Fibroblast of skin of back (primary cell): ENCODE measurements around the gene SPEF2.

ENCODE experiments used
- DNase-seq: peaks from one replicate; pipeline ENCODE4 v3.0.0-alpha.2; 2013

Gene SPEF2

DNA sequence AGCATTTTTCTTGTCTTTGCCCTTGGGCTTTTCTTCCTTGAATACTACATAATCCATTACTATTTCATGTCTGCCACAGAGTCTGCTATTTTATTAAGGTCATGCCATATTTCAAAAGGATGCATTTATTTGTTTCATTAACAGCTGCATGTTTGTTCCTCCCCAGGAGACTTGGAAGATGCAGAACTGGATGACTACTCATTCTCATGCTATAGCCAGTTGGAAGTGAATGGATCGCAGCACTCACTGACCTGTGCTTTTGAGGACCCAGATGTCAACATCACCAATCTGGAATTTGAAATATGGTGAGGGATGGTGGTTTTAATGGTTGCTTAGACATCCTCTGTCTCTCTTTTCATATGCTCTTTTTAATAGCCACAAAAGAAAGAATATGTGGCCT, 243.0 kb downstream of the SPEF2 start:
- DNase-seq: peak; percentile 76

DNA sequence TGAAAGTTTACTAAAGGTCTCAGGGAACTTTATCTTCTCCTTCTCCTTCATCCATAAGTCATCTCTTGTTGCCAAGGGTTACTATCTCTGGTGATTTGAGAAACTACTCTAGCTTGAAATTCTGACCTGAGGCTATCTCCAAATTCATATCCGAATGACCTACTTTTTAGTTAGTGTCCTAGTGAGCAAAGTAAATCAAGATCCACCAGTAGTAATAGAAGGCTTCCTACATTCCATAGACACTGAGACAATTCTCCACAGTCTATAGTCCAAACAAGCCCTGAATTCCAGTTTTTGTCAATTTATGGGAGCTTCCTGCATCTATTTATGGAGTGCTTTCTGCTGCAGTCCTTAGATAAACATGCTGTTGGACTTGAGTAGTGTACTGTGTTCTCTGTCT, 244.1 kb downstream of the SPEF2 start:
- peak; percentile 92 for DNase-seq

DNA sequence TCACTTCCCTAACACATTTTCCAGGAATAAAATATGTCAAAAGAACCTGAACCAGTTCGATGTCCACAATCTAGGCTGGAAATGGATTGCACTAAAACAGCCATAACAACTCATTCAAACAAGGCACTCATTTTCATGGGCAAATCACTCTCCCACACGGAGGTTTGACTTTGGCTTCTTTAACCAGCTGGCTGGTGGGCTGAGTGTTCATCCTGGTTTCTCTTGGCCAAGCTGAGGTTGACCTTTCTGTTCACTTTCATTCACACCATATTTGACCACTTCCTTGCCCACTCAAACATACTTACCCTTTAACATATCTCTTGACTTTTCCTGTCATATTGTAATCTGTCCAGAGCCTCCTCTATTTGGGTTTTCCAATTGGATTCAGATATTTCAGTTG, 244.5 kb downstream of the SPEF2 start:
- DNase-seq: no peak

DNA sequence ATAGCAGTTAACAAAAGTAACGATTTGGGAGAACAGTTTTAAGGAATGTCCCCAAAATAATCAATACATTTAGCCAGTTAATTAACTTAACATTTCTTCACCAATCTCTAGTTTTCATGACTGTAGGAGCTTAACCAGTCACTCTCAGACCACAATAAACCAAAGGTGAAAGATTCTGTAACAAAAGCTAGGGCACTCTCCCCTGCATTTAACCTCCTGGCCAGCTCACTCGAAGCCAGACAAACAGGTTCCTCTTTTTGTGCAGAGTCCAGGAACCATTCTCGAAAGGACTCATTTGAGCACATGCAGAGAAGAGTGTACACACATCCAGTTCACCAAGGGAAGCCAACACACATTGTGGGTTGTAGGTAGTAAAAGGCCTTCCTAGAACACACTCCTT, 245.5 kb downstream of the SPEF2 start:
- DNase-seq: no peak
